ENCODE data around the gene INPP4B. TPM values are rescaled to one million over a fixed set of nuclear protein-coding genes. Genes with fewer than 3 reads are reported as not detected.

The INPP4B gene
- polyA plus RNA-seq, 6 donors from 2014 or later = 0.13 to 0.39 (median 0.16) TPM; not detected in 1

DNA sequence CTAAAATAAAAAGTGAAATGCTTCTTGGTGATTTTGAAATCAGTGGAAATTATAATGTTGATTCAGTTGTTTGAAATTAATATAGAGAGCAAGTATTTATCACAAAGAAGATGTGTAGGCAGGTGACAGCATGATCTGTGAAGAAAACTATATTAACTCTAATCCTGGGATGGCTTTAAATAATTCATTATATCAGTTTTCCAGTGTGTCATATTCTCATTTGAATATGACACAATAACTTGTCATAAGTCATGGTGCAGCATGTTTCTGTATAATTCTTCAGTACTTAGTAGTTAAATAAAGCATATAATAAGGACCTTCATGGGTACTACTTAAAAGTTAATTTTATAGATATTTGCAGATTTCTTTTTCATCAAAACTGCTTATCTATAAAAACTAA is 573.6 kb downstream of the INPP4B start:
- DNase-seq (no peak), ATAC-seq (ENCODE audit: low read depth in 2 of 2) (no peak)
- H3K27me3 Mint-ChIP-seq = peaks cover 0 to 2% (median 0%) of the 10 kb centered on the region in 3 donors
- no peaks in the 10 kb centered on the region for H3K36me3 Mint-ChIP-seq
- H3K9me3 Mint-ChIP-seq = peaks cover 0 to 2% (median 0%) of the 10 kb centered on the region in 7 donors
- H3K4me3 Mint-ChIP-seq = no peak overlapping the region
- no peak overlapping the region for H3K27ac Mint-ChIP-seq
- H3K4me1 Mint-ChIP-seq = no peaks in the 10 kb centered on the region

DNA sequence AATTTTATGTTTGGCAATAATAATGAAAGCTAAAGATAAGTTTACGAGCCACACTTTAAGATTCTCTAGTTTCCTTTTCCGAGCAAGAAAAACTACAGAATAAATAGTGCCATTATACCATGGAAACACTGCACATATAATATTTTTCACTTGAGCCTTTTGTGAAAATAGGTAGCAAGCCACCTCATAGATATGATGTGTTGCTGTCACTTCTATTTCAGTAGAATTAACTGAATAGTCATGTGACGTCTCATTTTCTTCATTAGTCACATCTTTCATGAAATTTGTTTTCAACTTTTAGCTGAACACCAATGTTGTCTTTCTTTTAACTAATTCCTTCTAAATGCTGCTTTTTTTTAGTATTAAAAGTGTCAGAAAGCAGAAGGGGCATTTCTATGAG is 574.3 kb downstream of the INPP4B start:
- Mint-ChIP-seq H3K9me3 (peaks cover 0 to 2% (median 0%) of the 10 kb centered on the region in 7 donors), H3K4me1 (no peaks in the 10 kb centered on the region), H3K4me3 (no peak overlapping the region), H3K27ac (no peak overlapping the region), H3K36me3 (no peaks in the 10 kb centered on the region), H3K27me3 (no peaks in the 10 kb centered on the region)
- no peak for DNase-seq
- ATAC-seq (ENCODE audit: low read depth in 2 of 2) = no peak

GRCh38 chr4:142267101-142267500 is 579.0 kb downstream of the INPP4B start:
- Mint-ChIP-seq H3K4me3 (no peak overlapping the region), H3K9me3 (peaks cover 0 to 2% (median 0%) of the 10 kb centered on the region in 7 donors), H3K36me3 (no peaks in the 10 kb centered on the region), H3K27me3 (no peaks in the 10 kb centered on the region), H3K27ac (peak overlapping the region in 1 of 6 donors; percentile 27), H3K4me1 (no peaks in the 10 kb centered on the region)
- no peak for DNase-seq
- no peak for ATAC-seq (ENCODE audit: low read depth in 2 of 2)

- no peaks in the 10 kb centered on the region for H3K27me3 Mint-ChIP-seq
- no peaks in the 10 kb centered on the region for H3K4me1 Mint-ChIP-seq
- peaks cover 0 to 2% (median 0%) of the 10 kb centered on the region in 7 donors for H3K9me3 Mint-ChIP-seq
- DNase-seq (no peak), ATAC-seq (ENCODE audit: low read depth in 2 of 2) (no peak)
- H3K4me3 Mint-ChIP-seq = no peak overlapping the region
- no peak overlapping the region for H3K27ac Mint-ChIP-seq
- H3K36me3 Mint-ChIP-seq = no peaks in the 10 kb centered on the region
These were observed 580.2 kb downstream of the INPP4B start for GRCh38 chr4:142265946-142266345.

DNA sequence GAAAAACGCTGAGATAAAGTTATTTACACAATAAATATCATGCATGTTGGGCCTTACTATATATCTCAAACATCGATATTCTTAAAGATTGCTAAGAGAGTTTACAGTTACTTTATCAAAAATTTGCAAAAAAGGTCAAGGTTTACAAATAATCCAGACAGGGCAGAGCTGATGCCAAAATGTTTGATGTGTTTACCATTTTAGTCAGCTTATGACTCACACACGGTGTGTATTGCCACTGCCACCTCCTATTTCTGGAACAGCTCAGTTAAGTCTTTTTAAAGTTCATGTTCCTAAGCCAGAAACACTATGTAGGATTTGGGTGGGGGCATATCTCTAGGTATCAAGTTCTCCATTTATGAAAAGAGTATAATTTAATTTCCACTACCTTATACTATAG is 580.6 kb downstream of the INPP4B start:
- no peak for DNase-seq
- H3K9me3 Mint-ChIP-seq = peaks cover 0 to 2% (median 0%) of the 10 kb centered on the region in 7 donors
- H3K27ac Mint-ChIP-seq = no peak overlapping the region
- H3K36me3 Mint-ChIP-seq = no peaks in the 10 kb centered on the region
- no peak for ATAC-seq (ENCODE audit: low read depth in 2 of 2)
- H3K4me3 Mint-ChIP-seq = no peak overlapping the region
- H3K27me3 Mint-ChIP-seq = no peaks in the 10 kb centered on the region
- no peaks in the 10 kb centered on the region for H3K4me1 Mint-ChIP-seq

- Mint-ChIP-seq H3K27me3 (no peaks in the 10 kb centered on the region), H3K9me3 (peaks cover 0 to 2% (median 0%) of the 10 kb centered on the region in 7 donors), H3K4me3 (no peak overlapping the region), H3K4me1 (no peaks in the 10 kb centered on the region), H3K36me3 (no peaks in the 10 kb centered on the region), H3K27ac (no peak overlapping the region)
- ATAC-seq (ENCODE audit: low read depth in 2 of 2) (no peak), DNase-seq (no peak)
These were observed 581.1 kb downstream of the INPP4B start for GRCh38 chr4:142264961-142265360.

DNA sequence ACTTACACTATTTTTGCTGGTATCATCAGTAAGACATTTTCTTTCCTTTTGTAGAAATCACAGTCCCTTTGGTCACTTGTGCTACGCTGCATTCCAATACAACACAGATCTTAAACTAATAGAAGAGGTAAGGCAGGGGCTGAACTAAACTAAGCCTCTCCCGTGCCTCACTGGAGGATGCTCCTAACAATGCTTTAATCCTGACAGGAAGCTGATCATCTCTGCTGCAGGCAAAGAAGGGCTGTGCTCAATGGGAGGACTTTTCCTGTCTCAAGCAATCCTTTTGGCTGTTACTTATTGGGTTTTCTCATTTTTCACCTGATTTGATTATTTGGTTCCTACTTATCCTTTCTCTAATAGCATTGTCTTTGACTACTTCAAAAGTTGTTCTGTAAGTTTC is 583.1 kb downstream of the INPP4B start:
- Mint-ChIP-seq H3K4me3 (no peak overlapping the region), H3K36me3 (no peaks in the 10 kb centered on the region)

GRCh38 chr4:142248946-142249345 is 597.2 kb downstream of the INPP4B start:
- no peak overlapping the region for H3K4me3 Mint-ChIP-seq
- H3K36me3 Mint-ChIP-seq = no peaks in the 10 kb centered on the region
- peaks cover 0 to 4% (median 0%) of the 10 kb centered on the region in 3 donors for H3K27me3 Mint-ChIP-seq
- DNase-seq (no peak), ATAC-seq (ENCODE audit: low read depth in 2 of 2) (no peak)
- no peaks in the 10 kb centered on the region for H3K4me1 Mint-ChIP-seq
- H3K27ac Mint-ChIP-seq = no peak overlapping the region
- peaks cover 0 to 1% (median 0%) of the 10 kb centered on the region in 7 donors for H3K9me3 Mint-ChIP-seq

More for the DNA sequence above, 583.1 kb downstream of the INPP4B start:
- peak overlapping the region in 1 of 6 donors; percentile 27 for H3K27ac Mint-ChIP-seq
- H3K4me1 Mint-ChIP-seq = no peaks in the 10 kb centered on the region
- DNase-seq (no peak), ATAC-seq (ENCODE audit: low read depth in 2 of 2) (no peak)
- no peaks in the 10 kb centered on the region for H3K27me3 Mint-ChIP-seq
- peaks cover 0 to 3% (median 0%) of the 10 kb centered on the region in 7 donors for H3K9me3 Mint-ChIP-seq

- H3K27me3 Mint-ChIP-seq = no peaks in the 10 kb centered on the region
- H3K36me3 Mint-ChIP-seq = no peaks in the 10 kb centered on the region
- H3K4me1 Mint-ChIP-seq = peaks cover 0 to 8% (median 0%) of the 10 kb centered on the region in 3 donors
- no peak for ATAC-seq (ENCODE audit: low read depth in 2 of 2)
- no peak overlapping the region for H3K27ac Mint-ChIP-seq
- no peaks in the 10 kb centered on the region for H3K9me3 Mint-ChIP-seq
- DNase-seq = no peak
- H3K4me3 Mint-ChIP-seq = no peak overlapping the region
These were observed 602.8 kb downstream of the INPP4B start for GRCh38 chr4:142243255-142243654.

DNA sequence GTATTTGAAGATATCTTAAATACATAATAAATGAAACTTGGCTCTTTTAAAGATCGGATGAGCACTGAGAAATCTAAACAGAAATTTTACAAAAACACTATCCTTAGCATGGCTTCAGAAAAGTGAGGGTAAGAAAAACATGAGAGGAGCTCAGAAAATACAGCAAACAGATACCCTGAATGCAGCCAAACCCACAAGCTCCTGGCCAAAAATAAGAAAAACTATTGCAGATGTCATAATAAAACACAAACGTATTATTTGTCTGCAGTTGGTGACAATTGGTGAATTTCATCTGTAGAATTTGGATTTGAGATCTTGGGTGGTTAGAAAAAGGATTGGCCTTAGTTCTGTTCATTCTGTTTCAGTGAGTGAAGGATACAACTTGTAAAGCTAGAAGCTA is 603.9 kb downstream of the INPP4B start:
- H3K4me3 Mint-ChIP-seq = no peak overlapping the region
- no peaks in the 10 kb centered on the region for H3K36me3 Mint-ChIP-seq
- ATAC-seq (ENCODE audit: low read depth in 2 of 2) (no peak), DNase-seq (no peak)
- peaks cover 0 to 8% (median 0%) of the 10 kb centered on the region in 3 donors for H3K4me1 Mint-ChIP-seq
- H3K27ac Mint-ChIP-seq = no peak overlapping the region
- no peaks in the 10 kb centered on the region for H3K27me3 Mint-ChIP-seq
- H3K9me3 Mint-ChIP-seq = no peaks in the 10 kb centered on the region

DNA sequence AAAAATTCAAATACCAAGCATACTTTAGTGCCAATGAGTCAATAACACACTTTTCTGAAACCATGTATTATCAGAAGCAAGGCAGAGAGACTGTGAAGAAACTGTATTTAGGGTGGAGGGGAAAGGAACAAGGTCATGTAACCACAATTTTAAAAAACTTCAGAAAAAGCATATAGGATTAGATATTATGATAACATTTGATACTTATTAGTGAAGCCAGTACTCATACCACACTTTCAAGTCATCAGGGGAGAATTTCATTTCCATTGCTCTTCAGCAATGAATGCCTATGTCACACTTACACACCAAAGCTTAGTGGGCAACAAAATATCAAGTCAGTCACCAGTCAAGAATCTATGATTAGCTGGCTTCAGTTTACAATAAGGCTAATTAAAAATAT is 607.5 kb downstream of the INPP4B start:
- Mint-ChIP-seq H3K4me1 (peaks cover 0 to 8% (median 0%) of the 10 kb centered on the region in 3 donors), H3K4me3 (no peak overlapping the region), H3K27me3 (no peaks in the 10 kb centered on the region), H3K9me3 (no peaks in the 10 kb centered on the region), H3K36me3 (no peaks in the 10 kb centered on the region), H3K27ac (no peak overlapping the region)
- no peak for DNase-seq
- ATAC-seq (ENCODE audit: low read depth in 2 of 2) = no peak

DNA sequence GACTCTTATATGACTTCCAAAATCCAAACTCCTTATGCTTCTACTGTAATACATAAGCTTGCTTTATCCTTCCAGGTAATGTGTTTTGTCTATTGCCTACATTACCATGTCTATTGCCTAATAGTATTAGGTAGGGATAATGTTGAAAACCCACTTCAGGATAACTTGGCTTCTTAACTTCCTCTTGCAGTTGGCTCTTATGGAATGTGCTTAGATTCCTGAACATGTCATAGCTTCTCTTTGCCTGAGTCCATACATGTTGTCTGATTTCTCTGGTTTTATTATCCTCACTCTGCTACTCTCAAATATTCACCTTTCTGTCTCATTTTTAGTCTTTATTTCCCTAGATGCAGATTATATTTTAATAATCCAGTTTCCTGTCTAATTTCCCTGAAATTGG is 609.8 kb downstream of the INPP4B start:
- no peak for ATAC-seq (ENCODE audit: low read depth in 2 of 2)
- Mint-ChIP-seq H3K4me1 (no peaks in the 10 kb centered on the region), H3K36me3 (no peaks in the 10 kb centered on the region), H3K27ac (no peak overlapping the region), H3K27me3 (no peaks in the 10 kb centered on the region), H3K4me3 (no peak overlapping the region), H3K9me3 (no peaks in the 10 kb centered on the region)
- no peak for DNase-seq

- DNase-seq (no peak), ATAC-seq (ENCODE audit: low read depth in 2 of 2) (no peak)
- Mint-ChIP-seq H3K9me3 (no peaks in the 10 kb centered on the region), H3K4me1 (no peaks in the 10 kb centered on the region), H3K36me3 (no peaks in the 10 kb centered on the region), H3K4me3 (no peak overlapping the region), H3K27me3 (no peaks in the 10 kb centered on the region), H3K27ac (no peak overlapping the region)
These were observed 614.3 kb downstream of the INPP4B start for GRCh38 chr4:142231787-142232186.

GRCh38 chr4:142230991-142231390 is 615.1 kb downstream of the INPP4B start:
- Mint-ChIP-seq H3K9me3 (no peaks in the 10 kb centered on the region), H3K4me1 (no peaks in the 10 kb centered on the region), H3K36me3 (no peaks in the 10 kb centered on the region), H3K27me3 (no peaks in the 10 kb centered on the region), H3K4me3 (no peak overlapping the region), H3K27ac (no peak overlapping the region)
- no peak for DNase-seq
- ATAC-seq (ENCODE audit: low read depth in 2 of 2) = no peak

GRCh38 chr4:142226014-142226413 is 620.1 kb downstream of the INPP4B start:
- no peak for DNase-seq
- H3K27ac Mint-ChIP-seq = no peak overlapping the region
- H3K36me3 Mint-ChIP-seq = no peaks in the 10 kb centered on the region
- no peak overlapping the region for H3K4me3 Mint-ChIP-seq
- no peaks in the 10 kb centered on the region for H3K4me1 Mint-ChIP-seq
- peaks cover 0 to 2% (median 0%) of the 10 kb centered on the region in 7 donors for H3K9me3 Mint-ChIP-seq
- H3K27me3 Mint-ChIP-seq = no peaks in the 10 kb centered on the region
- ATAC-seq (ENCODE audit: low read depth in 2 of 2) = no peak
